Activated effector memory CD4-positive, alpha-beta T cell treated with anti-CD3 and anti-CD28 coated beads, Interleukin-2, amount 50 U/mL, for 16 hours (primary cell): Measurements from ENCODE around the gene PLCG2.

Experiments
- DNase-seq: peaks from one replicate; pipeline ENCODE4 v3.0.0-alpha.2; 2020

The PLCG2 gene

GRCh38 chr16:81881228-81881627 is 102.1 kb downstream of the PLCG2 start:
- DNase-seq, result no peak

GRCh38 chr16:81882559-81882958 is 103.5 kb downstream of the PLCG2 start:
- no peak for DNase-seq

GRCh38 chr16:81883235-81883634 is 104.1 kb downstream of the PLCG2 start:
- DNase-seq, result no peak

DNA sequence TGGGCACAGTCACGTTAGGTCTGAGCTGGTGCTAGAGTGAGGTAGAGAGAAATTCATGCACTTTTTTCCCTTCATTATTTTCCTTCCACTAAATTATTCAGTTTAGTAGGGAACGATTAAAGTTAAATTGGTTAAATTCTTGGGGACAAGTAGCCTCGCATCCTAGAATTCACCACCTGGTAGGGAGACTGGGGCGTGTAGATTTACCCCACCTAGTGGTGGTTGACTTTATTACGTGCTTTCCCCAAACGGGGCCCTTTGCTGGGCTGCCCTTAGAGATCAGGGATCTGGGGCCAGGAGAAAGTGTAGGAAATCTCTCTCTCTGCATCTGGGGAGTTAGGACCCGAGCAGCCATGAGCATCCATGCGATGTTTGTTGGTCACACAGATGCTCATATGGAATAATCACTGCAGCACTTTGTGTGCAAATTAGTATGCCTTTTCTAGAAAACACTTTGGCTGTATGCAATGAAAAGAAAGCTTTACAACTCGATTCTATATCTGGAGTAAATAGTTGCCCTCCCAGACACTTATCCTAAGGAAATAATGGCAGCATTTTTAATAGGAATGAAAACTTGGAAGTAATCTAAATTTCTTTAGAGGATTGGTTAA is 107.0 kb downstream of the PLCG2 start:
- peak; percentile 65 for DNase-seq

DNA sequence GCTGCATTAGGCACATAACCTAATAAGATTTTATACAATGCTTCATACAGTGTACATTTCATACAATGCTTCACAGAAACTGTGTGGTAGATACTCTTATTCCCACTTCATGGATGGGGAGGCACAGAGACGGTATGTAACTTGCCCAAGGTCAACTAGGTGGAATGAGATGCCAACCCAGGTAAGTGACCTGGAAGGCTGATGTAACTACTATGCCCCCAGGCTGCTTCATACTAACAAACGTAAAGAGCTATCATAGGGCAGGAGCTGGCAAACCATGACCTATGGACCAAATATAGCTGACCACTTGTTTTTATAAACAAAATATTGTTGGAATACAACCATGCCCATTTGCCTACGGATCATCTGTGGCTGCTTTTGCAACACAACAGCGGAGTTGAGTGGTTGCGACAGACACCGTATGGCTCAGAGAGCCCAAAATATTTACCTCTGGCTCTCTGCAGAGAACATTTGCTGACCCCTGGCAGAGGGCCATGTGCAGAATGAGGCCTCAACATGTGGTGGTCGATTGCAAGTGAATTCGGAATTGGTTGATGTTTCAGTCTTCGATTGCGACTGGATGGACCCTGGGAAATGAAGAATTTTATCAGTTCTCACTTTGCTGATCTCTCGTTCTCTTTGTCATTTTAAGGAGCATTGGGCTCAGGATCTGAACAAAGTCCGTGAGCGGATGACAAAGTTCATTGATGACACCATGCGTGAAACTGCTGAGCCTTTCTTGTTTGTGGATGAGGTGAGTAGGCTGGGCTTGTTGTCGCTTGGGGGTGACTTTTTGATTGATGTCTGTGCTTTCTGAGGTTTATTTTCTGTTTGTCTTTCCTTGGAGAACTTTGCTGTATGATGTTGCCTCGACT is 109.7 kb downstream of the PLCG2 start:
- no peak for DNase-seq

- DNase-seq, result peak; percentile 43
These were observed 112.8 kb downstream of the PLCG2 start for GRCh38 chr16:81891736-81892364.

- DNase-seq, result peak; percentile 51
These were observed 115.5 kb downstream of the PLCG2 start for GRCh38 chr16:81894592-81894991.

GRCh38 chr16:81896902-81897301 is 117.8 kb downstream of the PLCG2 start:
- DNase-seq, result peak; percentile 21

GRCh38 chr16:81899601-81900000 is 120.5 kb downstream of the PLCG2 start:
- DNase-seq, result peak; percentile 47

DNA sequence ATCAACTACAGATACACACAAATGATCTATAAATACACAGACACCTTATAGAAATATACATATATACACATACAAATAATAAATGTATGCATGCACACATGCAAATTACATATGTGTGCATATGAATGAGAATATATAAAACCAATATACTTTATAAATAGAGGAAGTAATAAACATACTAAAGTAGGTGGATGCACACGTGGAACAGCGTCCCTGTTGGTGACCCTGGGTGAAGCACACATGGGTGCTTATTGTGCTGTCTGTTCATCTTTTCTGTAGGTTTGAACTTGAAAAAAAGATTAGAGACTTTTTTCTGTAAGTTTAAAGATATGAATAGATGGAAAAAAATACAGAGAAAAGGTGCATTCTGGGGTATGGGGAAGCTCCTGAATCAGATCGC is 120.9 kb downstream of the PLCG2 start:
- peak; percentile 6 for DNase-seq

DNA sequence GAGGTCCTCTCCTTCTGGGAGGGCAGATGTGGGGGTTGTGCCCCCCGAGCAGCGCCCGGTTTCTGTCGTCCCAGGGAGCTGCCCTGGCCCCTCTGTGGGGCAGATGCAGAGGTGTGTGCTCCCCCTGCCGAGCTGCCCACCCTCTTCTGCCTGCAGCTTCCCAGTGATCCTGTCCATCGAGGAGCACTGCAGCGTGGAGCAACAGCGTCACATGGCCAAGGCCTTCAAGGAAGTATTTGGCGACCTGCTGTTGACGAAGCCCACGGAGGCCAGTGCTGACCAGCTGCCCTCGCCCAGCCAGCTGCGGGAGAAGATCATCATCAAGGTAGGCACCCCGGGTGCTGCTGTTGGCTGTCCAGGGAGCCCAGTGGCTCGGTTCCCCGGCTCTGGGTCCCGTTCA is 121.4 kb downstream of the PLCG2 start:
- peak; percentile 25 for DNase-seq

DNA sequence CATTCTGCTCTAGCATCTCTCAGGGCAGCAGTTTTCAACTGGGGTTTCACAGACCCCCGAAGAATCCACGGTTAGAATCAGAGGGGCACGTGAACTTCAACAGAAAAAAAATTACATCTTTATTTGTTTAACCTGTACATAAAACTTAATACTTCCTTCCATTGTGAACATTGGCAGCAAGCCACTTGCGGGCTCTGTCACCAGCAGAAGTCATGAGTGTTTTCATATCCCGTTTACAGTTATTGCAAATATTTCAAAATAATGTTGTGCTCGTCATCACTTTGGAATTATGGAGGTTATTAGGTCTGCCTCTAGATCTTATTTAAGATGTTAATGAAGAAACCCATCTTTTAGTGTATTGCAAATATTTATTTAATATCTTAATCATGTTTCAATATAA is 122.4 kb downstream of the PLCG2 start:
- DNase-seq, result no peak

- DNase-seq, result peak; percentile 24
These were observed 122.9 kb downstream of the PLCG2 start for GRCh38 chr16:81902025-81902424.

DNA sequence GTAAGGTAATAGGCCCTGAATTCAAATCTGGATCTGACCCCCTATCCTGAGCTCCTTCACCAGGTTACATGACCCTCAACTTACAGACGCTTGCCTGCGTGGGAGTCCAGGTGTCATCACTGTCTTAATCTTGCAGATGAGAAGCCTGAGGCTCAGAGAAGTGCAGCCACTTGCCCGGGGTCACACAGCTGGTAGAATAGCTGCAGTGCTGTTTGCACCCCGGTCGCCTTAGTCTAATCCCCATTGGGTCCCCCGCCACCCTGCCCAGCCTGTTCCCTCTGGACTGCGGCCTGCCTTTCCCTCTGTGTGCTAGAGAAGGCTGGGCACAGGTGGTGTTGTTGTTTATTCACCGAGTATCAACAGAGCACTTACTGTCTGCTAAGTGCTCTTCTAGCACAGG is 125.2 kb downstream of the PLCG2 start:
- peak; percentile 27 for DNase-seq

GRCh38 chr16:81905277-81905676 is 126.2 kb downstream of the PLCG2 start:
- peak; percentile 51 for DNase-seq

GRCh38 chr16:81907681-81908080 is 128.6 kb downstream of the PLCG2 start:
- peak; percentile 44 for DNase-seq

DNA sequence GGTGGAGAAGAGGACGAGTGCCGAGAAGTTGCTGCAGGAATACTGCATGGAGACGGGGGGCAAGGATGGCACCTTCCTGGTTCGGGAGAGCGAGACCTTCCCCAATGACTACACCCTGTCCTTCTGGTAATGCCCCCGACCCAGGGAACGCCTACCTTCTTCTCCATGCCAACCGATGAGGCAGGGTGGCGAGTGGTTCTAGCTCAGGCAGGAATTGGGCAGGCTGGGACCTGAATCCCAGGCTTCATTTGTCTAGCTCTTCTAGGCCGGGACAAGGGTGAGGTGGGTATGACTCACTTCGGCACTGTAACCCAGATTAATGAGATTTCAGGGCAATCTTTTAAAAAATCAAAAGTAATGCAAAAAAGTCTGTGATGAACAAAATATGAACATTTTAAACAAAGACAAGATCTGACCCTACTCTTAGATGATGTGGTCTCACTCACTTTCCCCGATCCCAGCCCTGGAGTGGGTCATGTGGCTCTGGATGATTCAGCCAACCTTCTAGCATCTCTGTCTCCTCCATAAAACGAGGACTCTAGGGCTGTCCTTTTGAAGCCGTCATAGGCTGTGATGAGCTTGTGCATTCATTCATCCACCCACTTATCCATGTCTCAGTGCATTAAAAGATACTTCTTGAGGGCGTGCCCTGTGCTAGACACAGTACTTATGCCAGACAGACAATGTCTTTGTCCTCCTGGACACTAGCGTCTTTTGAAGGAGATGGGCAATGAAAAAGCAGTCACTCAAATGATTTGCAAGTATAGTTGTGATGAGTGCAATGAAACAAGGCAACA is 129.6 kb downstream of the PLCG2 start:
- DNase-seq, result peak; percentile 41

DNA sequence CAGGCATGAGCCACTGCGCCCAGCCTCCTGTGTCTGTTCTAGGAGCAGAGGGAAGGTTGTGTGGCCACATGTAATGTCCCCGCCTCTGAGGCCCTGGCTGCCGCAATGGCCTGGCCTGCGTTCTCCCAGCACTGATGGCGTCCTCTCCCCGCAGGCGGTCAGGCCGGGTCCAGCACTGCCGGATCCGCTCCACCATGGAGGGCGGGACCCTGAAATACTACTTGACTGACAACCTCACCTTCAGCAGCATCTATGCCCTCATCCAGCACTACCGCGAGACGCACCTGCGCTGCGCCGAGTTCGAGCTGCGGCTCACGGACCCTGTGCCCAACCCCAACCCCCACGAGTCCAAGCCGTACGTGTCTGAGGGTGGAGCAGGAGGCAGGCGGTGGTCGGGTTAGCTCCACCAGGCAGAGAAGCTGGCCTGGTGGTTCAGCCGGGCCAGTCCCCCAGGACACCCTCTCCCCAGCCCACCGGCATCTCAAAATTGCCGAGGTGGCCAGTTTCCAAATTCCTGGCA is 131.3 kb downstream of the PLCG2 start:
- DNase-seq, result peak; percentile 58

- peak; percentile 52 for DNase-seq
These were observed 133.3 kb downstream of the PLCG2 start for GRCh38 chr16:81912395-81912794.

GRCh38 chr16:81913222-81913621 is 134.1 kb downstream of the PLCG2 start:
- no peak for DNase-seq

- DNase-seq, result no peak
These were observed 138.3 kb downstream of the PLCG2 start for GRCh38 chr16:81917375-81917774.

DNA sequence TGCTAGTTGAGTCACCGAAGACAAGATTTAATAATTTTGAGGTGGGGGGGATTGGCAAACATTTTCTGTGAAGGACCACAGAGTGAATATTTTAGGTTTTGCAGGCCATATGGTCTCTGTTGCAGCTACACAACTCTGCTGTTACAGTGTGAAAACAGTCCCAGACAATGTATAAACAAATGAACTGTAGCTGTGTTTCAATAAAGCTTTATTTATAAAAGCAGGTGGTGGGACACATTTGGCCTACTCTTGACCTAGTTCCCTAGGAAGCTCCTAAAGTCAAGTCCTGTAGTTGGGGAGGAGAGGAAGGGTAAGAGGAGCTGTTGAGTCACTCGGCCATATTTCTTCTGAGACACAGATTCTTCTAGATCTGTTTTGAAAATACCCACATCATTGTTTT is 139.8 kb downstream of the PLCG2 start:
- DNase-seq, result no peak

GRCh38 chr16:81920498-81920897 is 141.4 kb downstream of the PLCG2 start:
- DNase-seq, result no peak
